Coronary artery (tissue), 2 donors: ENCODE results near the gene CD22.

ENCODE experiments used
- DNase-seq: peaks from one replicate; pipeline ENCODE4 v3.0.0-alpha.2; 2017; ENCODE audit warnings: low spot score
- H3K27ac ChIP-seq, 2 donors: fragments of 200-600 bp; sonication (generic); one replicate each; pipeline ENCODE4 v1.5.1; 2016 to 2019
- H3K4me3 ChIP-seq: fragments of 200-600 bp; sonication (generic); 2 replicates; pipeline ENCODE4 v1.5.1; 2016; ENCODE audit warnings: mild to moderate bottlenecking, moderate library complexity
- CTCF ChIP-seq: fragments of 200-600 bp; sonication (generic); IDR thresholded peaks from one replicate; pipeline ENCODE4 v1.5.1; 2019; ENCODE audit warnings: antibody characterized with exemption

CD22 gene

DNA sequence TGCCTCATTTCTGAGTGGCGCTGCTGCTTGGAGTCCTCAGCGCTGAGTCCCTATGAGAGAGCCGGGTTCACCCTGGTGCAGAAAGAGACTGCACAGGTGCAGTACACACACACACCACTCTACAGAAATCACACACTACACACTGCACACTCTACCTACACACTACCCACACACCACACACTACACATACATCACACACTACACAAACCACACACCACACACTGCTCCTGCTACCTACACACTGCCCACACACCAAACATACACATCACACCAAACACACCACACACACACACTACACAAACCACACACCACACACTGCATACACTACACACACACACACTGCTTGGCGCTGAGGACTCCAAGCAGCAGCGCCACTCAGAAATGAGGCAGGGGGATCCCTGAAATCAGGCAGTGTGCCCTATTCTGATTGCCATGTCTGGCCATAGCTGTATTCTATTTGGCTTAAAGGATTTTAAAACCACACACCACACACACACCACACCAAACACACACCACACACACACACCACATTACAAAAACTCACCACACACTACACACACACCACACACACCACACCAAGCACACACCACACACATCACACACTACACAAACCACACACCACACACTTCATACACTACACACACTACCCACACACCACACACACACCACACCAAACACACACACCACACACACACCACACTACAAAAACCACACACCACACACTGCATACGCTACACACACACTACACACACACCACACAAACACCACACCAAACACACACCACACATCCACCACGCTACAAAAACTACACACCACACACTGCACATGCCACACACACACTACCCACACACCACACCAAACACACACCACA is 32.1 kb upstream of the CD22 start:
- TF ChIP-seq CTCF = no peak
- no peak for DNase-seq
- Histone ChIP-seq H3K4me3 (no peak overlapping the region), H3K27ac (no peak overlapping the region)

DNA sequence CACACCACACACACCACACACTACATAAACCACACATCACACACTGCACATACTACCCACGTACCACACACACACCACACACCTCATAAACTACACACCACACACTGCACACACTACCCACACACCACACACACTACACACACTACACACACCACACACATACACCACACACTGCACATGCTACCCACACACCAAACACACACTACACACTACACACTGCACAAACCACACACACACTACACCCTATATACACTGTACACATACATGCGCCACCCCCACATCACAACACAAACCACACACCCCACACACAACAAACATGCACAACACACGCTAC is 31.5 kb upstream of the CD22 start:
- no peak overlapping the region for H3K4me3 ChIP-seq
- TF ChIP-seq CTCF = no peak
- no peak overlapping the region for H3K27ac ChIP-seq
- no peak for DNase-seq

GRCh38 chr19:35297922-35298321 is 31.1 kb upstream of the CD22 start:
- DNase-seq = no peak
- Histone ChIP-seq H3K27ac (no peak overlapping the region), H3K4me3 (no peak overlapping the region)
- no peak for TF ChIP-seq CTCF

DNA sequence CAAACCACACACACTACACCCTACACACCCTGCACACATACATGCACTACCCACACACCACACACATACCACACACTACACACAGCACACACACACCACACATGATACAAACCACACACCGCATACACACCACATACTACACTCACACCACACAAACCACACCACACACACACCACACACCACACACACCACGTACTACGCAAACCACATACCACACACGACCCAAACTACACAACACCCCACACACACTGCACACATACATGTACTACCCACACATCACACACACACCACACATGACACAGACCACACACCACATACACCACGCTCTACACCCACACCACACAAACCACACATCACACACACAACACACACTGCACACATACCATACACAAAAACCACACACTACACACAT is 30.4 kb upstream of the CD22 start:
- DNase-seq = no peak
- no peak overlapping the region for H3K27ac ChIP-seq
- TF ChIP-seq CTCF = no peak
- H3K4me3 ChIP-seq = no peak overlapping the region

DNA sequence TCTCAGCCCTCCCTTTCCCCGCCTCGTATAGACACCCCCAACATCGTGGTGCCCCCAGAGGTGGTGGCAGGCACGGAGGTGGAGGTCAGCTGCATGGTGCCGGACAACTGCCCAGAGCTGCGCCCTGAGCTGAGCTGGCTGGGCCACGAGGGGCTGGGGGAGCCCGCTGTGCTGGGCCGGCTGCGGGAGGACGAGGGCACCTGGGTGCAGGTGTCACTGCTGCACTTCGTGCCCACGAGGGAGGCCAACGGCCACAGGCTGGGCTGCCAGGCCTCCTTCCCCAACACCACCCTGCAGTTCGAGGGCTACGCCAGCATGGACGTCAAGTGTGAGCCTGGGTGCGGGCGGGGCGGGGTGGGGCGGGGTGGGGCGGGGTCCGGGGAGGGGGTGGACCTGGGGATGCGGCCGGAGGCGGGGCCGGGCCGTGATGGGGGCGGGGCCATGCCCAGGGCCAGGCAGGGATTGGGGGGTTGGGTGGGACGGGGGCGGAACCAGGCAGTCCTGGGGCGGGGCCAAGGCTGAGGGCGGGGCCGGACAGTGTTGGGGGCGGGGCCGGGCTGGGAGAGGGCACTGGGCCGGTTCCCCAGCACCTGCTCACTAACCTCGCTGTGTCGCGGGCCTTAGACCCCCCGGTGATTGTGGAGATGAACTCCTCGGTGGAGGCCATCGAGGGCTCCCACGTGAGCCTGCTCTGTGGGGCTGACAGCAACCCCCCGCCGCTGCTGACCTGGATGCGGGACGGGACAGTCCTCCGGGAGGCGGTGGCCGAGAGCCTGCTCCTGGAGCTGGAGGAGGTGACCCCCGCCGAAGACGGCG is 29.3 kb upstream of the CD22 start:
- no peak for DNase-seq
- TF ChIP-seq CTCF = no peak
- Histone ChIP-seq H3K4me3 (no peak overlapping the region), H3K27ac (no peak overlapping the region)

DNA sequence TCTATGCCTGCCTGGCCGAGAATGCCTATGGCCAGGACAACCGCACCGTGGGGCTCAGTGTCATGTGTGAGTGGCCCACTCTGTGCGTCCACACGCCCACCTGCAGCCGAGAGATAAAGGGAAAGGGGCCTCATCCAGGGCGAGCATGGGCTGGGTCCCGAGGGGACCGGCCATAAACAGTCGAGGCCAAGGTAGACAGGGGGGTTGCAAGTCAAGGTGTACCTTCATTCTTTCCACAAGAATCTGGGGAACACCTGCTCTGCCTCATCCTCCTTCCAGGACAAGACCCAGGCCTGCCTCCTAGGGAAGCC is 28.7 kb upstream of the CD22 start:
- Histone ChIP-seq H3K27ac (no peak overlapping the region), H3K4me3 (no peak overlapping the region)
- DNase-seq = no peak
- TF ChIP-seq CTCF = no peak

- Histone ChIP-seq H3K4me3 (no peak overlapping the region), H3K27ac (no peak overlapping the region)
- DNase-seq = no peak
- no peak for TF ChIP-seq CTCF
Measured at GRCh38 chr19:35301961-35302360, 27.0 kb upstream of the CD22 start.
